SK-N-MC (cell line): ENCODE data around the gene UTP4.

Experiments used
- EZH2 ChIP-seq: fragments of 200-600 bp; sonication (generic); IDR thresholded peaks from one replicate; pipeline ENCODE4 v1.6.1; 2017; ENCODE audit warnings: antibody characterized with exemption
- FOXP2 ChIP-seq: optimal IDR thresholded peaks from 2 replicates; pipeline ENCODE3; 2011; ENCODE audit warnings: mild to moderate bottlenecking, moderate library complexity; ENCODE audit not compliant: insufficient read depth; ENCODE audit errors: extremely low read length, control extremely low read depth

- no peak for TF ChIP-seq EZH2
- no peak for TF ChIP-seq FOXP2
Observed at GRCh38 chr16:69127966-69128510, 4.4 kb upstream of the UTP4 start.
